ENCODE measurements around the gene RAB11FIP5.
A peak's percentile ranks its signal among the peaks of the same experiment; 100 is the strongest.

The RAB11FIP5 gene, protein sequence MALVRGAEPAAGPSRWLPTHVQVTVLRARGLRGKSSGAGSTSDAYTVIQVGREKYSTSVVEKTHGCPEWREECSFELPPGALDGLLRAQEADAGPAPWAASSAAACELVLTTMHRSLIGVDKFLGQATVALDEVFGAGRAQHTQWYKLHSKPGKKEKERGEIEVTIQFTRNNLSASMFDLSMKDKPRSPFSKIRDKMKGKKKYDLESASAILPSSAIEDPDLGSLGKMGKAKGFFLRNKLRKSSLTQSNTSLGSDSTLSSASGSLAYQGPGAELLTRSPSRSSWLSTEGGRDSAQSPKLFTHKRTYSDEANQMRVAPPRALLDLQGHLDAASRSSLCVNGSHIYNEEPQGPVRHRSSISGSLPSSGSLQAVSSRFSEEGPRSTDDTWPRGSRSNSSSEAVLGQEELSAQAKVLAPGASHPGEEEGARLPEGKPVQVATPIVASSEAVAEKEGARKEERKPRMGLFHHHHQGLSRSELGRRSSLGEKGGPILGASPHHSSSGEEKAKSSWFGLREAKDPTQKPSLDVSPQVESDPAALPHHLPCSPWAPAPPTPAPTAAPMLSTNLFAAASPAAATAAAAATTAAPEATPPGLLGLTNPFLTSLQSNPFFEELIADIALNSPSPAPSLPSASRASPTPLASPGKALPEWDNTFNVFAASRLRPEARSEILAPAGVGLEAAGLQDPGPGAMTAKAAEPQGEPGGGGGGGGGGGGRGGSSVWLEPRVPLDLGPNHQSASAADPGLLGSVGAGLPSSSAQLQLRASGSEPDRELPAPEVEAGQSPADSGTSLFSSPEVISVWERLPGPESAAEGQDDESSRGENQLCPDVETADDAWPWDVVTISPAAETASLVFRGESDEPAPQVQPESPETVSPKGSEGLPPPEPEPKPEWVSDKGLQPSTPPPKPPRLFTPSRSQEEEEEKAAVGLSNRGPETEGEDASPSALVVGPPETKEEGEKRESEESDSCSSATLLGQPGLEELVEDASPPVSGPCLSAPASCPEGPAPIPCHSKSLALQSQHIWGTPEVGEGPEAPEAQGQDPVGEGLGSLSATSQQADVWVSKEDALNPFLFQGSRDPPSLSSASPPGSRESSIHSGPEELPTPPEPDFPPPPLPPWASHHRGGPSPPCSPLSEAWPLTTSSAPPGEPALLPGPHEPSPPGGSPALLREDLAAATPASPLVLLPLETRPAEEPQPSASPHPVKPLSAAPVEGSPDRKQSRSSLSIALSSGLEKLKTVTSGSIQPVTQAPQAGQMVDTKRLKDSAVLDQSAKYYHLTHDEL (N-terminal part only)

DNA sequence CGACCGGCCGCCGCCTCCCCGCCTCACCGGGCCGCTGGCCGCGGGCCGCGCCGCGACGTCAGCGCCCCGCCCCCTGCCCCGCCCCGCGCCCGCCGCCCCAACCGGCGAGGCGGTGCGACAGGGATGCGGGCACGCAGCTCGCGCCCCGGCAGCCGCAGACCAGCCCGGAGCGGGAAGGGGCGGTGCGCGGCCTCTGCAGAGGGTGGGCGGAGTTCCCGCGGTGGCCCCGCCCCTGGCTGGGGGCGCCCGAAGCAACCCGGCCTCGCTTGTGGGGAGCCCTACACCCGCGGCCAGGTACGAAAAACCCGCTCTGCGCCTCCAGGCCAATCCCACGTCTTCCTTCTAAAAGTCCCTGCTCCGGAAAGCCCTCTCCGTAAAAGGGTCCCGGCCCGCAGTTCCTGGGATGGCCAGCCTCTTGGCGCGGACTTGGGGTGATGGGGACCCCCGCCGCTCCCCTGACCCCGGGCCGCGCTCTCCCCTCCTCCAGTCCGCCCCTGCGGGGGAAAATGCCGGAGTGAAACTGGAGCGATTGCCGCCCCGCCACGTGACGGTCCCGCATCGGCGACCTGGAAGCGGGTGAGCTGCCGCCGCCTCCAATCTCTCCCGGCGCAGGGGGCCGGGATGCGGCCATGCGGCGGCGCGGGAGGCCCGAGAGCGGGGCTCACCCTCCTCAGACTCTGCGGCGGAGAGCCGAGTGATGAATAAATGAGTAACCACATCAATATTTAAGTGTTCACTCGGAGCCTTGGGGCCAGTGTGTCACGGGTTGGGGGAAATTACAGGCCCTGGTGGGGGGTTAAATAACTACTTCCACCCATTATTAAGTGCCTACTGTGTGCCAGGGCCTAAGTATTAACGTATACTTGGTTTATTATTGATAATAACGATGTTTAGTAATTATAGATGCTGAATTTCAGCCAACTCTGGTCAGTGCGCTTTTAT, at the start of gene RAB11FIP5:
Gene RAB11FIP5 (minus strand): TSS at position 36 of the 942 bp plus-strand sequence. CDS start 171 bp downstream, outside the sequence.
- DNase-seq (ENCODE audit: low read depth) = peak; percentile 85
- TF ChIP-seq, protein P1, sequence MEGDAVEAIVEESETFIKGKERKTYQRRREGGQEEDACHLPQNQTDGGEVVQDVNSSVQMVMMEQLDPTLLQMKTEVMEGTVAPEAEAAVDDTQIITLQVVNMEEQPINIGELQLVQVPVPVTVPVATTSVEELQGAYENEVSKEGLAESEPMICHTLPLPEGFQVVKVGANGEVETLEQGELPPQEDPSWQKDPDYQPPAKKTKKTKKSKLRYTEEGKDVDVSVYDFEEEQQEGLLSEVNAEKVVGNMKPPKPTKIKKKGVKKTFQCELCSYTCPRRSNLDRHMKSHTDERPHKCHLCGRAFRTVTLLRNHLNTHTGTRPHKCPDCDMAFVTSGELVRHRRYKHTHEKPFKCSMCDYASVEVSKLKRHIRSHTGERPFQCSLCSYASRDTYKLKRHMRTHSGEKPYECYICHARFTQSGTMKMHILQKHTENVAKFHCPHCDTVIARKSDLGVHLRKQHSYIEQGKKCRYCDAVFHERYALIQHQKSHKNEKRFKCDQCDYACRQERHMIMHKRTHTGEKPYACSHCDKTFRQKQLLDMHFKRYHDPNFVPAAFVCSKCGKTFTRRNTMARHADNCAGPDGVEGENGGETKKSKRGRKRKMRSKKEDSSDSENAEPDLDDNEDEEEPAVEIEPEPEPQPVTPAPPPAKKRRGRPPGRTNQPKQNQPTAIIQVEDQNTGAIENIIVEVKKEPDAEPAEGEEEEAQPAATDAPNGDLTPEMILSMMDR (conservative IDR thresholded peaks at IDR 0.05; ENCODE audit: low read depth, low read length) = no peak
- peak within 1 kb of the TSS; percentile 77 for H3K4me3 ChIP-seq (ENCODE audit: low read depth, low read length)

DNA sequence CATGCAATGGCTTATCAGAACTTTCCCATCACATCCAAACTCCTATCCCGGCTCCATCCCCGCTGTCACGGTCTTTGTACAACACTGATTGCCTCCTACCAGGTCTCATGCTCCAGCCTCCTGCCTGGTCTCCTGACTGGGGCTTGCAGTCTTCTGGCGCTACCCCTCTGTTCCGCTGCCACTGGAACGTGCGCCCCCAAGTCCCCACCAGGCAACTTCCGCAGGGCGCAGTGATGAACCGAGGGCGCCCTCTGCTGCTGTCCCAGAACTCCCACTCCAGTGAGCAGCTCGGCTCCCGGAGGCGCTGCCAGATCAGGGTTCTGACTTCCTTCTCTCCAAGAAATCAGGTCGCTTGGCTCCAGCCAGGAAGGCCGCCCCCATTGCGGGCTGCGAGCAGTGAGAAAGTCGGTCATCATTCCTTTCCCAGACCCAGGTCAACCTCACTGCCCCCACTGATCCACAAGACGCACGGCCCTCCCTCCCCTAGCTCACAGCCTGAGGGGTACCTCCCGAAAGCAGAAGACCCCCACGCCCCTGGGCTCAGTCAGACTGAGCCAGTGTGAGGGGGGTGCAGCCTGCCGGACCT, 43.9 kb upstream of the RAB11FIP5 start:
- TF ChIP-seq, protein P1 (conservative IDR thresholded peaks at IDR 0.05; ENCODE audit: low read depth, low read length) = peak; percentile 90
- H3K4me3 ChIP-seq (ENCODE audit: low read depth, low read length) = peak overlapping the region; percentile 45
- DNase-seq (ENCODE audit: low read depth) = peak; percentile 73

DNA sequence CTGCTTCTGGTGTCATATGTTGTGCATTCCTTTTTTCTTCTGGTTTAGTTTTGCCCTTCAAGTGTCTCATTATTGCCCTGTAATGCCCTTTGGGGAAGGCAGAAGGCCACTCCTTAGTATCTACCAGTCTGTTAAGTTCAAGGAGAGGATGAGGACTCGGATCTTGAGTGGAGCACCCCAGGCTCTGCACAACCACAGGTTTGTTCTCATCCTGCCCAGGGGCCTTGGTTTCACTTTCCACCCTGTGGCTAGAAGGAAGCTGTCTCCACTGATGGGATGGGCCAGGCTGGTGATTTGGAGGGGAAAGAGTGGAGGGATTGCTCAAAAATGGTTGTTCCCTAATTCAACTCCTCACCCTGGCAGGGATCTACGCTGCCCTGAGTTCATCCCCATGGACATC, 30.2 kb upstream of the RAB11FIP5 start:
- TF ChIP-seq, protein P1 (conservative IDR thresholded peaks at IDR 0.05; ENCODE audit: low read depth, low read length) = no peak
- H3K4me3 ChIP-seq (ENCODE audit: low read depth, low read length) = no peak overlapping the region
- no peak for DNase-seq (ENCODE audit: low read depth)

DNA sequence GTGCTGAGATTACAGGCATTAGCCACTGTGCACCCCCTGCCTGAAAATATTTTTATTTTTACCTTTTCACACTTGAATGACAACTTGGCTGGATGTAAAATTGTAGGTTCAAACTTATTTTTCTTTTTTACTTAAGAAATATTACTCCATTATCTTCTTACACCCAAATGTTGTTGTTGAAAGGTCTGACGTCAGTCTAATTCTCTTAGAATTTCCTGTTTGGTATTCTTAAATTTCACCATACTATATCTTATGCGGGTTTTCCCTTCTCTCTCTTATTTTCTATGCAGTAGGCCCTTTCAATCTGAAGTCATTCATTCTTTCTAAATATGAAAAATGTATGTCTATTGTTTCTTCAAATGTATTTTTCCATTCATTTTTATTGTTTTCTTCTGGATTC, 29.1 kb upstream of the RAB11FIP5 start:
- H3K4me3 ChIP-seq (ENCODE audit: low read depth, low read length) = no peak overlapping the region
- DNase-seq (ENCODE audit: low read depth) = peak; percentile 18
- TF ChIP-seq, protein P1 (conservative IDR thresholded peaks at IDR 0.05; ENCODE audit: low read depth, low read length) = no peak

DNA sequence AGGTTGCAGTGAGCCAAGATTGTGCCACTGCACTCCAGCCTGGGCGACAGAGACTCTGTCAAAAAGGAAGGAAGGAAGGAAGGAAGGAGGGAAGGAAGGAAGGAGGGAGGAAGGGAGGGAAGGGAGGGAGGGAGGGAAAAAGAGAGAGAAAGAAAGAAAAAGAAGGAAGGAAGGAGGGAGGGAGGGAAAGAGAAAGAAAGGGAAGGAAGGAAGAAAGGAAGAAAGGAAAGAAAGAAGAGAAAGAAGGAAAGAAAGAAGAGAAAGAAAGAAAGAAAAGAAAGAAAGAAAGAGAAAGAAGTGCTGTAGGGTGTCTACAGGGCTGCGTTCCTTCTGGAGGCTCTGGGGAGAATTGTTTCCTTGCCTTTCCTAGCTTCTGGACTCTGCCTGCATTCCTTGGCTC, 22.5 kb upstream of the RAB11FIP5 start:
- no peak overlapping the region for H3K4me3 ChIP-seq (ENCODE audit: low read depth, low read length)
- TF ChIP-seq, protein P1 (conservative IDR thresholded peaks at IDR 0.05; ENCODE audit: low read depth, low read length) = no peak
- DNase-seq (ENCODE audit: low read depth) = no peak

All from choroid plexus epithelial cell (primary cell).